GM21447 (cell line): Measurements from ENCODE around the gene ACSS2.
"Not testable (repeated sequence)": the region's sequence is repeated elsewhere in the genome, so short reads cannot be mapped to it uniquely, and the experiment has no call there.

Source experiments
- ATAC-seq: cut with Tn5 transposase; IDR thresholded peaks from one replicate; pipeline ENCODE4 v1.9.1; 2021; ENCODE audit not compliant: unreplicated experiment

The ACSS2 gene

DNA sequence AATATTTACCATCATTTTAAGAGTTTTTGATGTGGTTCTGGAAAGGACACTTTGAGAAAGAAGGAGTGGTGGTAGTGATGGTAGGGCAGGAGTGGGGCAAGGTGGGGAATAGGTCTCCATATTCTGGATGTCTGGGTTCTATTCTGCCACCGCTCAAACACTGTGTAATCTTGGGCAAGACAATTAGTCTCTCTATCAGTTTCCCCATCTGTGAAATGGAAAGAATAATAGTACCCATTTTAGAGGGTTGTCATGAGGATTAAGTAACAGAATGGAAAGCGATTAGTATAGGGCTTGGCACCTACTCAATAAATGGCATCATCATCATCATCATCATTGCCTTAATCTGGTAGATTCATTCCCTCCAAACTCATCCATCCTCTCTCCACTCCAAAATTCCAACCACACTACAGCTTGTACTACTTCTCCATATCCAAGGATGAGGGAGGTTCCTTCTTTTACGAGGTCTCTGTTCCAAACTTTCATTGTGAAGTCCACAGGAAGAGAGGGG lies 2.8 kb upstream of the ACSS2 start:
- ATAC-seq: no peak

DNA sequence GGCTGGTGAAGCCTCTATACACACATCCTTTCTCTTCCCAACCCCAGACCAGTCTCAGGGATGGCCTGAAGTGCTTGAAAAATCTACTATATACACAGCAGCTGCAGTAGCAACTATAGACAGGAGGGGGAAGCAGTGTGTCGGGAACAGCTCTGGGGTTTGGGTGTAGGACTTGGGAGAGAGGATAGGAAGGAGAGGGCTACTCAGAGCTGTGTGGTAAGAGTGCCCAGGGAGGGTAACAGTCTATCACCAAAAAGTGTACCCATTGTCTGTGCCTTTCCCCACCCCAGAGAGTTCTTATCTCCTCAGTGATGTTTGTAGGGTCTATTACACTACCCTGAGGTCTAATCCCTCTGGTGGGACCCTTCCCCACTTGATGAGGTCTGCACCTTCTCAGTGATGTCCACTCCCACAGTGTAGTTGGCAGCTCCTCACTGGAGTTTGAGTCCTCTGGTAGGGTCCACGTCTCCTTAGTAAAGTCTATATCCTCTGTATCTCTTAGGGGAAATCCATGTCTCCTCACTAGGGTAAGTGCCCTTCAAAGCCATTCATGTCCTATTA lies 2.2 kb upstream of the ACSS2 start:
- no peak for ATAC-seq

DNA sequence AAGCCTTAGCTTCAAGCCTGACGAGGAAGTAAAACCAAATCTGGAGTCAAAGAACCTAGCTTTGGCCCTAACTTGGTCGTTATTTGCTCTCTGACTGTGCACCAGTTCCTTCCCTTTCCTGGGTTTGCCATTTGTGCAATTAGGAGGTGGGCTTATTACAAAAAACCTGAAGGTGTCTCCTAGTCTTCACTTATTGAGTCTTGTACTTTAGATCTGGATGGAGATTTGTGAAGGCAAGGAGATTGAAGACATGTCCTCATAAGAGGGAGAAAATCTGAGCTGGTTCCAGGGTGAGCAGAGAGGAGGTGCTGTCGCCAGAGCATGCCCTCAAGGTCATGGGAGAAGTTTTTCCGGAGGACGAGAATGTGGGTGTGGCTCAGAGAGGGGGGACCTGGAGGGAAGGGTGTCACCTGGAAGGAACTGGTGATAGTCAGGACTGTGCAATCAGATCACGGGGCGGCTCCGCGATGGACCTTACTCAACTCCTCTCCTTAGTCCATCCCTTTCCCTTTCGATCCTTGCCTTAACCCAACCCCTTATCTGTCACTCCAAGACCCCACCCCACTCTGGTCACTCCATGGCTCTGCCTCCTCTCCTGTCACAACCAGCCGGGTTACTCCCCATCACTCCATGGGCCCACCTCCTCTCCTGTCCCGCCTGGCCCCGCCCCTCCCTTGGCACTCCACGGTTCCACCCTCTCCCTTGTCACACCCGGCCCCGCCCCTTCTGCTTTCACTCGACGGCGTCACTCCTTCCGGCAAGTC lies 588 bp upstream of the ACSS2 start:
- ATAC-seq: peak; percentile 65

DNA sequence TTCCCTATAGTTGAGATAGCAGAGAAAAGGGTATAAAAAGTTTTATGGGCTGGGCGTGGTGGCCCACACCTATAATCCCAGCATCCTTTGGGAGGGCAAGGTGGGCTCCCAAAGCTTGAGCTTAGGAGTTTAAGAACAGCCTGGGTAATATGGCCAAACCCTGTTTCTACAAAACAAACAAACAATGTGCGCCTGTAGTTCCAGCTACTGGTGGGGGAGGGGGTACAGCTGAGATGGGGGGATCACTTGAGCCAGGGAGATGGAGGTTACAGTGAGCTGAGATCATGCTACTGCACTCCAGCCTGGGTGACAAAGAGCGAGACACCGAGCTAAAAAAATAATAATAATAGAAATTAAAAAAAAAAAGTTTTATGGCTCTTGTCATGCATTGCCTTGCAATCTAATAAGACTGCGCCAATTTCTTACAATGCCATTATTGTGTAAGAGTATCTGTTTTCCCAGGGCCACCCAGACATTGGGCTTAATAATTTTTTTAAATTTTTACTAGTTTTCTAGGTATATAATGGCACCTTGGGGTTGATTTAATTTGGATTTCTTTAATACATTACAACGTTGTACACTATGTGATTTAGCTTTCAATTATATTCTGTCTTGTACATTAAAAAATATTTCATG lies 3.9 kb downstream of the ACSS2 start:
- no peak for ATAC-seq

DNA sequence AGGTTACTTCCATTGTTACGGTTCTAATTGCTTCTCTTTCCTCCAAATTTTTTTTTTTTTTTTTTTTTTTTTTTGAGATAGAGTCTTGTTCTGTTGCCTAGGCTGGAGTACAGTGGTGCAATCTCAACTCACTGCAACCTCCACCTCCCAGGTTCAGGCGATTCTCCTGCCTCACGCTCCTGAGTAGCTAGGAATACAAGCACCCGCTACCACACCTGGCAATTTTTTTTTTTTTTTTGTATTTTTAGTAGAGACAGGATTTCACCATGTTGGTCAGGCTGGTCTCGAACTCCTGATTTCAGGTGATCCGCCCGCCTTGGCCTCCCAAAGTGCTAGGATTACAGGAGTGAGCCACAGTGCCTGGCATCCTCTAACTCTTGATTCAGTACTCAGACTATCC lies 4.6 kb downstream of the ACSS2 start:
- not testable (repeated sequence) for ATAC-seq

DNA sequence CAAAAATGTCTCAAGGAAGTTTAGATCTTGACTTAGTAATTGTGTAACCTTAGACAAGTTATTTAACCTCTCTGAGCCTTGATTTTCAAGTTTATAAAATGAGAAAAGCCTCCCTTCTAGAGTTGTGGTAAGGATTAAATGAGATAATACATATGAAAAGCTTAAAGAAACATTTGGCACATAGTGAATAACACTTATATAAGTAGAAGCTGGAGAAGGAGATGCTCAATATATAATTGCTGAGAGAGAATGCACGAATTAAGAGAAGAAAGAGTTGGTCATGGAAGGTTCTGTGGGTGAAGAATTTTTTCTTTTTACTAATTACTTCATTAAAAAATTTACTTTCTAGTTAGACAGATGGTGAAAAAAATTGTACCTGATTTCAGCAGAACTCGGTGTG lies 5.3 kb downstream of the ACSS2 start:
- ATAC-seq: no peak

DNA sequence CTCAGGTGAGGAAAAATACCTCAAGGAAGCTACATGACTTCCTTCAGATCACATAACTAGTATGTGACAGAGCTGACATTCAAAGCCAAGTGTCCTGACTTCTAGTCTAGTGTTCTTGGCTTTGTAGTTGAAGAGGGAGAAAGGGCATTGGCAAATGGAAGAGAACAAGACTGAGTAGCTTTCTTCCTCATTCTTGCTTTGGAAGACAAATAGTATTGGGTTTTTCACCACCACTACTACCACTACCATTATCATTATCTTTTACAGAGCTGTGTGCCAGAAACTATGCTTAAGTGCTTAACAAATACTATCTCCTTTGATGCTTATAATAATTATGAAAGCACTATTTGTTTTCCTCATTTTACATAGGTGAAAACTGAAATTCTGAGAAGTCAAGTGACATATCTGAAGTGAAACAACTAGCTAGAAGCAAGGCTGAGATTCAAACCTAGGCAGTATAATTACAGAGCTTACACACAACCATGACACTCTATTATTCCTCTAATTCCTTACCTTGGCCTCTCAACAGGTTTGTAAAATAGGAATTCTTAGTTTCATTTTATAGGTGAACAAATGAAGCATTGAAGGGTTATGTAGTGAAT lies 6.8 kb downstream of the ACSS2 start:
- ATAC-seq: no peak

DNA sequence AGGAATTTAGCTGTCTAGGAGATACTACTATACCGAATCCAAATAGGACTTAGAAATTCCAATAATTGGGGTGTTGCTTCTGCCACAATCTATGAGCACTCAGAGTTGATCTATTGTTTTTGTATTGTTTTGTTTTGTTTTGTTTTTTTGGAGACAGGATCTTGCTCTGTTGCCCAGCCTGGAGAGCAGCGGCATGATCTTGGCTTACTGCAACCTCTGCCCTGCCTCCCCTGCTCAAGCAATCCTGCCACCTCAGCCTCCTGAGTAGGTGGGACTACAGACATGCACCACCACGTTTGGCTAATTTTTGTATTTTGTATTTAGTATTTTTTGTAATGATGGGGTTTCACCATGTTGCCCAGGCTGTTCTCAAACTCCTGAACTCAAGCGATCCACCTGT lies 7.4 kb downstream of the ACSS2 start:
- no peak for ATAC-seq

DNA sequence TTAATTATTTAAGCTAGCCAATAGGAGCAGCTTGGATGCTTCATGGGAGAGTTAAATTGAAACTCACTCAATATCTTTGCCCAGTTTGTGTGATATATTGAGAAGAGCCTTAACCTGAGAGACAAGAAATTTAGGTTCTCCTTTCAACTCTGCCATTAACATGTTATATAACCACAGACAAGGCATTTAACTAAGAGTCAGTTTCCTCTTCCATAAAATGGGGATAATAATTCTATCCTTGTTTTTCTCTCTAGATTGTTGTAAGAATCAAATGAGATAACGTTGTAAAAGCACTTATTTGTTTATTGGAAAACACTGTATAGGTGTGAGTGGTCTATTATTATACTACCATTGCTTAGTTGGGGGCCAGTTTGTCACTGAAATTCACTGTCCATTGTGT lies 7.8 kb downstream of the ACSS2 start:
- ATAC-seq: no peak

DNA sequence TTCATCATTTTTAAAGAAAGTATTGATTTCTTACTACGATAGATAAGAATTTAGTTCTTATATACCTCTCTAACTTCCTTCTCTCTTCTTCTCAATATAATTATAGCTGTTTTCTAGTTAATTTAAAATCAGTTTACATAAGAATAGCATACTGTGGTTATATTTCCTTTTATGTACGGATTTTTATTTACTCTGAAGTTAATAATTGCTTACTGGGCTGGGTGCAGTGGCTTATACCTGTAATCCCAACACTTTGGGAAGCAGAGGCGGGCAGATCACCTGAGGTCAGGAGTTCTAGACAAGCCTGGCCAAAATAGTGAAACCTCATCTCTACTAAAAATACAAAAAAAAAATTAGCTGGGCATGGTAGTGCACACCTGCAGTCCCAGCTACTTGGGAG lies 9.7 kb downstream of the ACSS2 start:
- ATAC-seq: no peak

DNA sequence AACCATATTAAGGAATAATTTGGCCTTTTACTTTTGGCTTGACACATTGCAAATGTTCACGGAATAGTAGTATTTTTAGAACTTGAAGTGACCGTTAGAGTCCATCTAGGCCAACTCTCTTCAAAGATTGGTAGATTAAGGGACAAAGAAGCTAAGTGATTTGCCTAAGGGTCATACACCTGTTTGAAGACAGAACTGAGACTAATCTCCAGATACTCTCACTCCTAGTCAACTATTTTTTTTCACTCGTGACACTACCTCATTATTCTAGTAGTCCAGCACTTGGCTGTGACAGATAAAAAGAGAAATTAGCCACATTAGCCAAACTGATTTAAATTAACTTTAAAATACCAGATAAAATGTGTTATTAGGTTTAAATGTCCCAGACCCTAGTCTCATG lies 10.6 kb downstream of the ACSS2 start:
- ATAC-seq: no peak

DNA sequence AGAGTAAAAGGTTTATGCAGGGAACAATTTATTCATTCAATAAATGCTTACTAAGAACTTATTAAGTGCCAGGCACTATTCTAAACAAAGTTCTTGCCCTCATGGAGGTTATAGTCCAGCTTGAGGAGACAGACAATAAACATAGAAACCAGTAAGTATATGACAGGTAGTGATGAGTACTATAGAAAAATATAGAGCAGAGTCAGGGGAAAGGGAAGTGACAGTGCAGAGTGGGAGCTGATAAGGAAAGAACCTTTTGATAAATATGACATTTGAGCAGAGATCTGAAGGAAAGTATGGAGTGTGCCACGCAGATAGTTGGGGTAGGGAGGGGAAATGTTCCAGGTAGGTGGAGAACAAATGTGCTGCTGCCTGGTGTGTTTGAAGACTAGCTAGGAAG lies 12.1 kb downstream of the ACSS2 start:
- ATAC-seq: no peak

DNA sequence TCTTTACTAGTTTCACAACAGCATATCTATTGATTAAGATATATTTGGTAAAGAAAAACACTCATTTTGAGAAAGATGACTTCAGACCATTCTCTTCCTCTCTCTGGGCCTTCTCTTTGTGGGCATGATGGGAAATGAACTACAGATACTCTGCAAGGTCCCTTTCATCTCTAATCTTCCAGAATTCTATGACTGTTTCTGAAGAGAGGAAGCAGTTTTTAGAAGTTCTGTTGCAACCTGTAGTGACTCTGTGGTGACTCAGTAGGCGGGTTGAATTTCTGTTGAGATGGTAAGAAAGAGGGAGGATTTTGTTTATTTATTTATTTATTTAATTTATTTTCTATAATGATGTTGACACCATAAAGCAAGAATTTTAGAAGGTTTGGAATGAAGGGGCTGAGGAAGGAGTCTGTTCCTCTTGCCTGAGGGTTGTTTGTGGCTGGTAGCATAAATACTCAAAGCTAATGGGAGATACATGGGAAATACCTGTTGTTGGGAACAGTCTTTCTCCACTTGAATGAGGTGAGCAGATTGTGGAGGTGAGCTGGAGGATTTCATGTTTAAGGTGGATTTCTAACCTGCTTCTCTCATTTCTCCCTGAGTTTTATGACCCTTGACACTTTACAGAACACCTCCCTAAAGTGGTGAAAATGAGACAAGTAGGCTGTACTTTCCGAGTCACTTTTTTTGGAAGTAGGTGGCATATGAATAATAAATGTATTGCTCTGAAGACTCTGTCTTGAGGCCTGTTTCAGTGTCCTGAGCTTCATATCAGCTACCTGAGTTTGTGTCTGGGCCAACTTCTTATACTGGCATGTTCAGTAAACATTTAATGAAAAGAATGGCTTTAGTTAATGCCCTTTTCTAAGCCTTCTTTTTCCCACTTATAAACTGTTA lies 15.0 kb downstream of the ACSS2 start:
- no peak for ATAC-seq

DNA sequence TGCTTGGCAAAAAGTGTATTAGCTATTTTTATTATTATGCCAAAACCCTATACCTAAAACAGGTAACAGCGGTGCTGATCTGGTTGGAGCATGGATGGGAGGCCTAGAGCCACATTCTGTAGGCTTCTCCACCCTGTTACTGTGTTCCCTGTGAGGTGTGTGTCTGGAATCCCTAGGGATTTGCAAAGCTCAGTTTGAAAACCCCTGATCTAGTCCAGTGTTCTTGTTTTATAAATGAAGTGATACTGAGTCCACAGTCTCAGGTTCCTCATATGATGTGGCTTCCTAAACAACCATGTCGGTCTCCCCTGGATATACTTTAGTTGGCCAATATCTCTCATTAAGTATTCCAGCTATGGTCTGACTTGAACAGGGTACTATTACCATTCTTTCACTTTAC lies 16.3 kb downstream of the ACSS2 start:
- ATAC-seq: no peak

DNA sequence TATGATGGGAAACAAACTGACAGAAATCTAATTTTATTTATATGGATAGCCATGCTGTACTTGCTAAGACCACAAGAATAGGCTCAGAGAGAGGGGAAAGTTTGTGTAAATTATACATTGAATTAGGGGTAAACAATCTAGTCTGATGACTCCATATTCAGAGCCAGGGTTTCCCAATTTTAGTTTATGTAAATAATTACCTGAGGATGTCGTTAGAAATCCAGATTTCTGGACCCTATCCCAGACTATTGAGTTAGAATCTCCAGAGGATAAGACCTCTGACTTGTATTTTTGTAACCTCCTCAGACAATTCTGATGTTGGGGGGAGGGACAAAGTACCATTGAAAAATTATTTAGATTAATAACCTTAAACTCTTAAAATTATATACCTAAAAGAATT lies 18.3 kb downstream of the ACSS2 start:
- ATAC-seq: no peak

DNA sequence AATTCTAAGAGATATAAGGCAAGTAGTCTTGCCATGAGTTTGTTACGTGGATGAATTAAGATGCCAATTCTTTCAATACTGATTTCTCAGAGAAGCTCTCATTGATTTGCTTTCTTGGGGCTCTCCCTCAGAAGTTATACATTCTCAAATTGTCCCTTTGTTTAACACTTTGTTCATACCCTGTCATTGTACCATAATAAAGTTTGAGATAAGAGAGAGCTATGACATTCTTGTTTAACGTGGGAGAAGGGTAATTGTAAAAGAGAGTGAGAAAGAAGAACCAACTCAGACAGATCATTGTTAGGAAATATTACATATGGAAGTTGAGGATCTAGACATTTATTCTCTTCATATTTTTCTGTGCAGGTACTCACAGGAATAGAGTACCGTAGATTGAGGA lies 19.1 kb downstream of the ACSS2 start:
- ATAC-seq: no peak

DNA sequence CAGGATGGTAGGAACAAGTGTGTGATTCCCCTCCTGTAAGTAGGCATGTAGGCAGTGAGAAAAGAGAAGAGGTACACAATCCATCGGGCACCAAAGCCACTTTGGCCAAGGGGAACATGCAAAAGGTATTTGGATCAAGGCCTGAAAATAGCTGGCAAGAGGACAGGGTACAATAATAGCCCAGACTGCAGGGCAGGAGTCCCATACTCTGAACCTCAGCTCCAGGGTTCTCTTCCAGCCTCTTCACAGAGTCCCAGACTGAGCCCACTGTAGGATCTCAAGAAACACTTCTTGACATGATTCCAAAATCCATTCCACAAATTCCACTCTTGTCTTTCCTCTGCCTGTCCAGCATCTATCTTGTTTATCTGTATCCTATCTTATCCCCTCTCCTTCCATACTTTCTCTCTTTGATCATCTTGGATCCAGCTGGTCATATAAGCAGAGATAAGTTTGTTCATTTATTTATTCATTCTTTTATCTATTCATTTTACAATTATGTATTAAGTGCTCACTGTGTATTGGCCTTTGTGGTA lies 19.7 kb downstream of the ACSS2 start:
- no peak for ATAC-seq

DNA sequence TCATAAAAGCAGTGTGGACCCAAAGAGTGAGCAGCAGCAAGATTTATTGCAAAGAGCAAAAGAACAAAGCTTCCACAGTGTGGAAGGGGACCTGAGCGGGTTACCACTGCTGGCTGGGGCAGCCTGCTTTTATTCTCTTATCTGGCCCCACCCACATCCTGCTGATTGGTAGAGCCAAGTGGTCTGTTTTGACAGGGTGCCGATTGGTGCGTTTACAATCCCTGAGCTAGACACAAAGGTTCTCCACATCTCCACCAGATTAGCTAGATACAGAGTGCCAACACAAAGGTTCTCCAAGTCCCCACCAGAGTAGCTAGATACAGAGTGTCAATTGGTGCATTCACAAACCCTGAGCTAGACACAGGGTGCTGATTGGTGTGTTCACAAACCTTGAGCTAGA lies 21.7 kb downstream of the ACSS2 start:
- ATAC-seq: not testable (repeated sequence)

DNA sequence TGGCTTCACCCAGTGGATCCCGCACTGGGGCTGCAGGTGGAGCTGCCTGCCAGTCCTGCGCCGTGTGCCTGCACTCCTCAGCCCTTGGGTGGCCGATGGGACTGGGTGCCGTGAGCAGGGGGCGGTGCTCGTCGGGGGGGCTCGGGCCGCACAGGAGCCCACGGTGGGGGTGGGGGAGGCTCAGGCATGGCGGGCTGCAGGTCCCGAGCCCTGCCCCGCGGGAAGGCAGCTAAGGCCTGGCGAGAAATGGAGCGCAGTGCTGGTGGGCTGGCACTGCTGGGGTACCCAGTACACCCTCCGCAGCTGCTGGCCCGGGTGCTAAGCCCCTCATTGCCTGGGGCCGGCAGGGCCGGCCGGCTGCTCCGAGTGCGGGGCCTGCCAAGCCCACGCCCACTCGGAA lies 22.3 kb downstream of the ACSS2 start:
- not testable (repeated sequence) for ATAC-seq

DNA sequence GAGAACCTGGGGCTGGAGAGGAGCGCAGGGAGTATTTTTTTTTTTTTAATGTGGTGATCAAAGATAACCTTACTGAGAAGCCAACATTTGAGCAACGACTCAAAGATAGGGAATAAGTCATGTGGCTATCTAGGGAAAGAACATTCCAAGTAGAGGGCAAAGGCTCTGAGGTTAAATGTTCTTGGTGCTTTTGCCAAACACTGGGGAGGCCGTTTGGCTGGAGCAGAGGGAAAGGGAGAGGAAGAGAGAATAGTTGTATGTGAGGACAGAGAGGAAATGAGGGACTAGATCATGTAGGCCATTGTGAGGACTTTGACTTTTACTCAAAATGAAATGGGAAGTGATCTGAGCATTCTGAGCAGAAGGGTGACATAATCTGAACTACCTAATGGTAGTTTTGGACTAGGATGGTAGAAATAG lies 27.8 kb downstream of the ACSS2 start:
- ATAC-seq: no peak
